ENCODE data around the gene WASL. TPM values are rescaled to one million over a fixed set of nuclear protein-coding genes. Genes with fewer than 3 reads are reported as not detected.

WASL gene
- total and polyA plus RNA-seq, 2 of the 13 experiments (the other 11 are each of a cell fraction or from before 2014, with no cell fraction given) = 7.9 to 12.8 TPM

GRCh38 chr7:123748734-123749536, at the start of gene WASL (continued):
- TF ChIP-seq PLSCR1 (CRISPR knock-in tag; IDR thresholded peaks at IDR 0.05; ENCODE audit: borderline replicate concordance) (peak; percentile 66; the same call in 1 of the 2 replicates), MZF1 (CRISPR knock-in tag; IDR thresholded peaks at IDR 0.05; ENCODE audit: borderline replicate concordance) (no peak), PHB2 (IDR thresholded peaks at IDR 0.05; ENCODE audit: partially characterized antibody) (no peak), KDM6A (CRISPR knock-in tag; IDR thresholded peaks at IDR 0.05; ENCODE audit: low read depth) (no peak), ZBTB21 (CRISPR knock-in tag; IDR thresholded peaks at IDR 0.05) (no peak; the same call in 1 of the 2 replicates), MAFG (CRISPR knock-in tag; IDR thresholded peaks at IDR 0.05) (no peak), ASH2L (IDR thresholded peaks at IDR 0.05; ENCODE audit: insufficient read length, low read depth, low read length) (peak; percentile 91), NCOA1 (CRISPR knock-in tag; IDR thresholded peaks at IDR 0.05) (0 out of 2 replicates have a peak, but pooled peaks have one; percentile 20), TAF15 (IDR thresholded peaks at IDR 0.05; ENCODE audit: low read depth, low read length, poor library complexity, severe bottlenecking) (peak; percentile 14), POLR2A (IDR thresholded peaks at IDR 0.05; ENCODE audit: insufficient read depth in 1 of 2, low read depth in 2 of 2, low read length in 2 of 2) (peak; percentile 93 to 97), KMT2B (CRISPR knock-in tag; IDR thresholded peaks at IDR 0.05) (peak; percentile 37; the same call in 1 of the 2 replicates), MXD4 (CRISPR knock-in tag; IDR thresholded peaks at IDR 0.05) (peak; percentile 36; the same call in 1 of the 2 replicates), RAD21 (CRISPR knock-in tag; IDR thresholded peaks at IDR 0.05) (no peak), ZNF605 (CRISPR knock-in tag; IDR thresholded peaks at IDR 0.05) (peak; percentile 69; the same call in 1 of the 2 replicates), HMG20B (CRISPR knock-in tag; conservative IDR thresholded peaks at IDR 0.05) (0 out of 2 replicates have a peak, but pooled peaks have one; percentile 29), KLF9 (CRISPR knock-in tag; IDR thresholded peaks at IDR 0.05; ENCODE audit: low read depth) (peak; percentile 26; the same call in 1 of the 2 replicates), HNRNPUL1 (IDR thresholded peaks at IDR 0.05; ENCODE audit: low read depth, low read length) (peak; percentile 55; the same call in 1 of the 2 replicates), ZNF510 (CRISPR knock-in tag; IDR thresholded peaks at IDR 0.05; ENCODE audit: low read depth) (peak; percentile 47; the same call in 1 of the 2 replicates), ZNF512 (CRISPR knock-in tag; IDR thresholded peaks at IDR 0.05) (no peak)
- TF ChIP-seq, protein P1, sequence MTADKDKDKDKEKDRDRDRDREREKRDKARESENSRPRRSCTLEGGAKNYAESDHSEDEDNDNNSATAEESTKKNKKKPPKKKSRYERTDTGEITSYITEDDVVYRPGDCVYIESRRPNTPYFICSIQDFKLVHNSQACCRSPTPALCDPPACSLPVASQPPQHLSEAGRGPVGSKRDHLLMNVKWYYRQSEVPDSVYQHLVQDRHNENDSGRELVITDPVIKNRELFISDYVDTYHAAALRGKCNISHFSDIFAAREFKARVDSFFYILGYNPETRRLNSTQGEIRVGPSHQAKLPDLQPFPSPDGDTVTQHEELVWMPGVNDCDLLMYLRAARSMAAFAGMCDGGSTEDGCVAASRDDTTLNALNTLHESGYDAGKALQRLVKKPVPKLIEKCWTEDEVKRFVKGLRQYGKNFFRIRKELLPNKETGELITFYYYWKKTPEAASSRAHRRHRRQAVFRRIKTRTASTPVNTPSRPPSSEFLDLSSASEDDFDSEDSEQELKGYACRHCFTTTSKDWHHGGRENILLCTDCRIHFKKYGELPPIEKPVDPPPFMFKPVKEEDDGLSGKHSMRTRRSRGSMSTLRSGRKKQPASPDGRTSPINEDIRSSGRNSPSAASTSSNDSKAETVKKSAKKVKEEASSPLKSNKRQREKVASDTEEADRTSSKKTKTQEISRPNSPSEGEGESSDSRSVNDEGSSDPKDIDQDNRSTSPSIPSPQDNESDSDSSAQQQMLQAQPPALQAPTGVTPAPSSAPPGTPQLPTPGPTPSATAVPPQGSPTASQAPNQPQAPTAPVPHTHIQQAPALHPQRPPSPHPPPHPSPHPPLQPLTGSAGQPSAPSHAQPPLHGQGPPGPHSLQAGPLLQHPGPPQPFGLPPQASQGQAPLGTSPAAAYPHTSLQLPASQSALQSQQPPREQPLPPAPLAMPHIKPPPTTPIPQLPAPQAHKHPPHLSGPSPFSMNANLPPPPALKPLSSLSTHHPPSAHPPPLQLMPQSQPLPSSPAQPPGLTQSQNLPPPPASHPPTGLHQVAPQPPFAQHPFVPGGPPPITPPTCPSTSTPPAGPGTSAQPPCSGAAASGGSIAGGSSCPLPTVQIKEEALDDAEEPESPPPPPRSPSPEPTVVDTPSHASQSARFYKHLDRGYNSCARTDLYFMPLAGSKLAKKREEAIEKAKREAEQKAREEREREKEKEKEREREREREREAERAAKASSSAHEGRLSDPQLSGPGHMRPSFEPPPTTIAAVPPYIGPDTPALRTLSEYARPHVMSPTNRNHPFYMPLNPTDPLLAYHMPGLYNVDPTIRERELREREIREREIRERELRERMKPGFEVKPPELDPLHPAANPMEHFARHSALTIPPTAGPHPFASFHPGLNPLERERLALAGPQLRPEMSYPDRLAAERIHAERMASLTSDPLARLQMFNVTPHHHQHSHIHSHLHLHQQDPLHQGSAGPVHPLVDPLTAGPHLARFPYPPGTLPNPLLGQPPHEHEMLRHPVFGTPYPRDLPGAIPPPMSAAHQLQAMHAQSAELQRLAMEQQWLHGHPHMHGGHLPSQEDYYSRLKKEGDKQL (CRISPR knock-in tag; IDR thresholded peaks at IDR 0.05; ENCODE audit: low read depth) = no peak
- TF ChIP-seq, protein P2, sequence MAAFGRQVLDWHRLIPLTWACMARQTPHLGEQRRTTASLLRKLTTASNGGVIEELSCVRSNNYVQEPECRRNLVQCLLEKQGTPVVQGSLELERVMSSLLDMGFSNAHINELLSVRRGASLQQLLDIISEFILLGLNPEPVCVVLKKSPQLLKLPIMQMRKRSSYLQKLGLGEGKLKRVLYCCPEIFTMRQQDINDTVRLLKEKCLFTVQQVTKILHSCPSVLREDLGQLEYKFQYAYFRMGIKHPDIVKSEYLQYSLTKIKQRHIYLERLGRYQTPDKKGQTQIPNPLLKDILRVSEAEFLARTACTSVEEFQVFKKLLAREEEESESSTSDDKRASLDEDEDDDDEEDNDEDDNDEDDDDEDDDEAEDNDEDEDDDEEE (CRISPR knock-in tag; IDR thresholded peaks at IDR 0.05) = no peak
